ENCODE data around the gene C1orf52.
A peak's percentile ranks its signal among the peaks of the same experiment; 100 is the strongest.

The C1orf52 gene

DNA sequence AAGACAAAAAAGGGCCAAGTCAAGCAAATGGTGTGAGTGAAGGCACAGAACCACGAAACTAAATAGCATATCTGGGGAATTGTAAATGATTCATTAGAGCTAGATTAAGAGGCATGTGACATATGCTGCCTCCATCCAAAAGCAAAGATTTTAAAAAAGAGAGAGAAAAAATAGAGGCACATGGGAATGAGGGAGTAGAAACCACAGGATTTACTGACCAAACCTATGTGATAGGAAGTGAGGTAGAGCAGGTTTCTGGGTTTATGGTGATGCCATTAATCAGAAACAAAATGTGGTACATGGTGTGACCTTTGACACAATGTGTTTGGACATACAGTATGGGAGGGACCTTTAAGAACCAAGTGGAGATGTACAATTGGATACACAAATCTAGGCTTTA is 13.6 kb downstream of the C1orf52 start:
- DNase-seq (ENCODE audit: low read depth) = no peak
- TF ChIP-seq, protein P1, sequence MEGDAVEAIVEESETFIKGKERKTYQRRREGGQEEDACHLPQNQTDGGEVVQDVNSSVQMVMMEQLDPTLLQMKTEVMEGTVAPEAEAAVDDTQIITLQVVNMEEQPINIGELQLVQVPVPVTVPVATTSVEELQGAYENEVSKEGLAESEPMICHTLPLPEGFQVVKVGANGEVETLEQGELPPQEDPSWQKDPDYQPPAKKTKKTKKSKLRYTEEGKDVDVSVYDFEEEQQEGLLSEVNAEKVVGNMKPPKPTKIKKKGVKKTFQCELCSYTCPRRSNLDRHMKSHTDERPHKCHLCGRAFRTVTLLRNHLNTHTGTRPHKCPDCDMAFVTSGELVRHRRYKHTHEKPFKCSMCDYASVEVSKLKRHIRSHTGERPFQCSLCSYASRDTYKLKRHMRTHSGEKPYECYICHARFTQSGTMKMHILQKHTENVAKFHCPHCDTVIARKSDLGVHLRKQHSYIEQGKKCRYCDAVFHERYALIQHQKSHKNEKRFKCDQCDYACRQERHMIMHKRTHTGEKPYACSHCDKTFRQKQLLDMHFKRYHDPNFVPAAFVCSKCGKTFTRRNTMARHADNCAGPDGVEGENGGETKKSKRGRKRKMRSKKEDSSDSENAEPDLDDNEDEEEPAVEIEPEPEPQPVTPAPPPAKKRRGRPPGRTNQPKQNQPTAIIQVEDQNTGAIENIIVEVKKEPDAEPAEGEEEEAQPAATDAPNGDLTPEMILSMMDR (conservative IDR thresholded peaks at IDR 0.05; ENCODE audit: low read depth, low read length) = no peak
- no peak overlapping the region for H3K4me3 ChIP-seq (ENCODE audit: low read depth, low read length)

DNA sequence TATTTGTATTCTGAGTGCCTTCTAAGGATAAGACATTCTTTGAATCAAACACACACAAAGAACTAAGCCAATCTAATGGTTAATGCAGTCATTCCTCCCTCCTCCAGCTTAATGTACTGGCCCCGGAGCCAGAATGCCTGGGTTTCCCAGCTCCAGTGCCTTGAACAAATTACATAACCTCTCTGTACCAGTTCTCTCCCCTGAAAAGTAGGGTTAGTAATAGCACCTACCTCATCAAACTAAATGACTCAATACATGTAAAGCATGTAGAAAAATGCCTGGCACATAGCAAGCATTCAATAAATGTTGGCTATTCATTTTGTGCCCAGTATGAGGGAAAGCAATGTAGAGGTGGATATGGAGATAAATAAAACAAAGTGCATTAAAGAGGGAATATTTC is 14.0 kb downstream of the C1orf52 start:
- TF ChIP-seq, protein P1 (conservative IDR thresholded peaks at IDR 0.05; ENCODE audit: low read depth, low read length) = no peak
- H3K4me3 ChIP-seq (ENCODE audit: low read depth, low read length) = no peak overlapping the region
- no peak for DNase-seq (ENCODE audit: low read depth)

DNA sequence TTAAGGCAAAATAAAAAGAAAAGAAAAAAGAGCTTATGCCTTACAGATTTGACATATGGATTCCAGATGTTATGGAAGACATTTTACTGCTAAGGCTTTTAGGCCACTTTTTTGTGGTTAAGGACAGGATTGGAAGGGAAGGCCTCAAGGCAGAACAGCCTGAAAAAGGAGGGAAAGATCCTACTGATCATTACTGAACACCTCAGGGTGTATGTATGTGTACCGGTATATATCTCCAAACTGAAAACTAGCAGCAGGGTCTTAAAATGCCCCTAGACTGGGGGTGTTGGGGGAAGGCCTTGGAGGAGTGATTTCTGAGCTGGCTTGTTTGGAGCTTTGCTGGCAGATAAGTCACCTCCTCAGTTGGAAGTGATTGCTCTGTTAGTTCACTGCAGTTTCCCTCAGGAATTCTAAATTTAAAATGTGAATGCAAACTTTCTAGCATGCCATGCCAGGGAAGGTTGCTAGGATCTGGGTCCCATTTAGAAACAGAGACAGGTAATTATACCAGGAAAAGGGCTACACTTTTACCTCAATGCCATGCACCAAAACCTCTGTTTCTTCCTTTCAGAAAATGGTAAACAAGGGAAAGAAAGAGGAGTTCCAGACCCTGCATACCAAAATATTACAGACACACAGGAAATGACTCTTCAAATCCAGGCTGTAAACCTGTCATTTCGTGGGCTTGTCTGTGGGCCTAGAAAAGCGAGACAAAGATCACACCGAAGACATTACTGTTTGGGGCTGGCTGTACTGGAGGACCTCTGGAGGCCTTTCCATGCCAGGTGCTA is 15.0 kb downstream of the C1orf52 start:
- no peak overlapping the region for H3K4me3 ChIP-seq (ENCODE audit: low read depth, low read length)
- peak; percentile 51 for DNase-seq (ENCODE audit: low read depth)
- TF ChIP-seq, protein P1 (conservative IDR thresholded peaks at IDR 0.05; ENCODE audit: low read depth, low read length) = peak; percentile 8

DNA sequence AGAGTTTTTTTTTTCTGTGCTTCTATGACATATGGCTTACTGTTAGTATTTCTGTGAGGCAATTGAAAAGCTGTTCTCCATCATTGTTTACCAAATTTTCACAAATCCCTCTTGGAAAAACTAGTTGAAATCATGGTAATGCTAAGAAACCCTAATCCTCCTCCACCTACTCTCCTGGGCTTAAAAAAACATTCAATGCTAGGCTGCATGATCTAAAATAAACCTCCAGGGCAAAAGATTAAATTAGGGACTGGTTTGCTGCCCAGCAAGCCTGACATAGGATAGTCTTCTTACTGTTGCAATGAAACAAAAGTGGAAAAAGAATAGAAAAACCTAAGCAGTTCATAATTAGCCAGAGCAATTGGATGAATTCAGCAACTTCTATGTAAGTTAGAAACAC is 16.1 kb downstream of the C1orf52 start:
- H3K4me3 ChIP-seq (ENCODE audit: low read depth, low read length) = no peak overlapping the region
- DNase-seq (ENCODE audit: low read depth) = no peak
- TF ChIP-seq, protein P1 (conservative IDR thresholded peaks at IDR 0.05; ENCODE audit: low read depth, low read length) = no peak

DNA sequence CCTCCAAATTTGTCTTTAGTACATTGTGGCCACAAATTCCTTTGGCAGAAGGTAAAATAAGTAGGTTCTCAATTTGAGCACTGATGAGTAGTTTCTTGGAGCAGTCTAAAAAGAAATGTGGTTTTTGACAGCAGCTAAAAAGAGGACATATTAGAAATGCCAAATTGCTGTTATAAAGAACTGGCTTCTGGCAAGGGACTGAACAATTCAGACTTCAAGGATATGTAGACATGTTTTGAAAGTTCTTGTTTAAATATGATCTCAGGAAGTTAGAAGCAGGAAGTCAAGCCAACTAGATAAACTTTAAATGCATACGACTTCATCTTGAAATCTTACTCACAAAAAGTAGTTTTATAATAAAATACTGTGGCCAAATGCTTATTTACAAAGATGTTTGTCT is 18.8 kb downstream of the C1orf52 start:
- no peak for DNase-seq (ENCODE audit: low read depth)
- TF ChIP-seq, protein P1 (conservative IDR thresholded peaks at IDR 0.05; ENCODE audit: low read depth, low read length) = no peak
- no peak overlapping the region for H3K4me3 ChIP-seq (ENCODE audit: low read depth, low read length)

DNA sequence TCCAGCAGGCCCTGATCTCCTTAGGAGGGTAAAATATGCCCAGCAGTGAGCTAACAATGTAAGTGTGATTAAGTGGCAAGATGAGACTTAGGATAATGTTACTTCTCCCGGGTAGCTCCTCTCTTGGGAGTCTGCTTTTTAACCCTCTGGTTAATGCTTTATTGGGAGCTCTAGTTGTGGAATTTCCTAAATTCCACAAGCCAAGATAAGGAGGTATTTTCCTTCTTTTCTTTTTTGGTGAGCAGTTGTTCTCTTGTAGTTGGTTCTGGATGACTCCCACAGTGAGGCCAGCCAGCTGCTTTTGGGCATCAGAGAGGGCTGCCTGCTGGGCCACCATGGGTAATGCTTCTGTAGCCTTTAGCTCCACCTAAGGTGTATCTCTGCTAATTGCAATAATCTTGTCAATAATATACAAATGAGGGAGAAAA is 19.3 kb downstream of the C1orf52 start:
- TF ChIP-seq, protein P1 (conservative IDR thresholded peaks at IDR 0.05; ENCODE audit: low read depth, low read length) = peak; percentile 40
- DNase-seq (ENCODE audit: low read depth) = peak; percentile 55
- no peak overlapping the region for H3K4me3 ChIP-seq (ENCODE audit: low read depth, low read length)

DNA sequence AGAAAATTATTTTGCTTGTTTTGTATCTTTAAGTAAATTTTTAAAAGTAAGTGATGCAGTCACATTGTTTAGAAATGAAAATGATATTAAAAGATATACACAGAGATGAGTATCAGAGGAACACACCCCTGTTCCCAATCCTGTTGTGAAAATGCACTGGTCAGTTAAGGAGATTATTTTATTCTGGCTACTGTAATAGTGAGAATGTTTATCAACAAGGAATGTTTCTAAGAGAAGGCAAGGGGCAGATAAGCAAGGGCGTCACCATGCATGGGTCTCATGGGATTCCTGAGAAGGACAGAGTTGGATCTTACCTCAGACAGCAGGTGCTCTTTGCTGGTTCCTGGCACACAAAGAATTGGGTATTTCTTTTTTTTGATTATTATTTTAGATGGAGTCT is 21.8 kb downstream of the C1orf52 start:
- DNase-seq (ENCODE audit: low read depth) = no peak
- no peak overlapping the region for H3K4me3 ChIP-seq (ENCODE audit: low read depth, low read length)
- TF ChIP-seq, protein P1 (conservative IDR thresholded peaks at IDR 0.05; ENCODE audit: low read depth, low read length) = no peak

All from choroid plexus epithelial cell (primary cell).